Measurements from ENCODE around the gene MLYCD.

MLYCD gene

GRCh38 chr16:83899978-83900377, 1.1 kb downstream of the MLYCD start:
- no peak for DNase-seq

GRCh38 chr16:83900571-83900970, 1.7 kb downstream of the MLYCD start:
- DNase-seq = no peak

GRCh38 chr16:83901101-83901500, 2.2 kb downstream of the MLYCD start:
- DNase-seq = no peak

GRCh38 chr16:83903751-83904150, 4.8 kb downstream of the MLYCD start:
- no peak for DNase-seq

GRCh38 chr16:83906683-83907082, 7.8 kb downstream of the MLYCD start:
- DNase-seq = no peak

GRCh38 chr16:83907111-83907510, 8.2 kb downstream of the MLYCD start:
- no peak for DNase-seq

- no peak for DNase-seq
Observed at GRCh38 chr16:83907631-83908250, 8.8 kb downstream of the MLYCD start.

- no peak for DNase-seq
Observed at GRCh38 chr16:83908798-83909197, 9.9 kb downstream of the MLYCD start.

GRCh38 chr16:83911290-83911689, 12.4 kb downstream of the MLYCD start:
- DNase-seq = no peak

- DNase-seq = no peak
Observed at GRCh38 chr16:83912519-83913244, 13.8 kb downstream of the MLYCD start.

GRCh38 chr16:83913245-83913633, 14.3 kb downstream of the MLYCD start:
- DNase-seq = no peak

GRCh38 chr16:83914091-83914710, 15.3 kb downstream of the MLYCD start:
- DNase-seq = no peak

GRCh38 chr16:83915081-83915480, 16.2 kb downstream of the MLYCD start:
- DNase-seq = no peak

- DNase-seq = no peak
Observed at GRCh38 chr16:83915491-83915890, 16.6 kb downstream of the MLYCD start.

GRCh38 chr16:83917152-83918120, 18.5 kb downstream of the MLYCD start:
- no peak for DNase-seq

- no peak for DNase-seq
Observed at GRCh38 chr16:83920894-83921491, 22.1 kb downstream of the MLYCD start.

GRCh38 chr16:83923581-83924365, 24.9 kb downstream of the MLYCD start:
- DNase-seq = no peak

- no peak for DNase-seq
Observed at GRCh38 chr16:83924686-83925085, 25.8 kb downstream of the MLYCD start.

- DNase-seq = no peak
Observed at GRCh38 chr16:83925095-83925905, 26.4 kb downstream of the MLYCD start.

- DNase-seq = no peak
Observed at GRCh38 chr16:83925957-83926725, 27.2 kb downstream of the MLYCD start.
